ENCODE data around the gene PSME4.

DNA sequence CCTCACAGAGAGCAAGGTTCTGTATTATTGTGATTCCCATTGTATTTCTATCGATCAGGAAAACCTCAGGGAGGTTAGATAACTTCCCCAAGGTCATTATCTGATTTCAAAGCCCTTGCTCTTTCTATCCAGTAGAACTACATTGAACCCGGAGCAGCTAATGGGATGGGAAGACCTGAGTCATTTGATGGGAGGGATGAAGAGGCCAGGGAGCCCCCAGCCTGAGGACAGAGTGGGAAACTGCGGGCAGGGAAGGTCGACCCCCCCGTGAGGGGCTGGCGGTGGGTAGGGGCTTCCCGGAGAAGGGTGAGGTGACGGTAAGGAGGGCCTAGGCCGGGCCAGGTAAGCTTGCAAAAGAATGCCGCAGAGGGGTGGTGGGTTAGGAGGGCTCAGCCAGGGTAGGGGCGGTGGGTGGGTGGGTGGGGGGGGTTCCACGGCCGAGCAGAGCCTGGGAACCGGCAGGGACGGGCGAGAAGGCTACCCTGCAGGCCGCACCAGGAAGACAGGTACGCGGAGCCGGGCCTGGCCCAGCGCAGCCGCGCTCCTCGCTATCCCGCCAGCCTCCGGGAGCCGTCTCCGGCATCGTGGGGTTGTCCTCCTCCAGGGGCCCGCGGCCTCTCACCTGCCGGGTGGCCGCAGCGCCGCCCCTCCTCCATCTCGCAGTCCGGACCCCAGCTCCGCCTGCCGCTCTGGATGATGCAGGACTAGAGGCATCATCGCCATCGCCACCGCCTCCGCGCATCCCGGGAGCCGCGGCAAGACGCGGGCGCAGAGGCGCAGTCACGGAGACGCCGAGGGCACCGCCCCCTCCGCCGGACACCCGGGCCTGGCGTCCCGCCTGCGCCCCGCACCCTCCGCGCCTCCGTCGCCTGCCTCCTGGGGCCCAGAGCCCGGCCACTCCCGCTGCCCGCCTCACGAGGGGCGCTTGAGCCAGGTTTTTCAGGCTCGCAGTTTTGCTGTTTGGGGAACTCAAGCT lies 111.3 kb downstream of the PSME4 start, which contains the start of gene GPR75:
- TF ChIP-seq, protein P1, sequence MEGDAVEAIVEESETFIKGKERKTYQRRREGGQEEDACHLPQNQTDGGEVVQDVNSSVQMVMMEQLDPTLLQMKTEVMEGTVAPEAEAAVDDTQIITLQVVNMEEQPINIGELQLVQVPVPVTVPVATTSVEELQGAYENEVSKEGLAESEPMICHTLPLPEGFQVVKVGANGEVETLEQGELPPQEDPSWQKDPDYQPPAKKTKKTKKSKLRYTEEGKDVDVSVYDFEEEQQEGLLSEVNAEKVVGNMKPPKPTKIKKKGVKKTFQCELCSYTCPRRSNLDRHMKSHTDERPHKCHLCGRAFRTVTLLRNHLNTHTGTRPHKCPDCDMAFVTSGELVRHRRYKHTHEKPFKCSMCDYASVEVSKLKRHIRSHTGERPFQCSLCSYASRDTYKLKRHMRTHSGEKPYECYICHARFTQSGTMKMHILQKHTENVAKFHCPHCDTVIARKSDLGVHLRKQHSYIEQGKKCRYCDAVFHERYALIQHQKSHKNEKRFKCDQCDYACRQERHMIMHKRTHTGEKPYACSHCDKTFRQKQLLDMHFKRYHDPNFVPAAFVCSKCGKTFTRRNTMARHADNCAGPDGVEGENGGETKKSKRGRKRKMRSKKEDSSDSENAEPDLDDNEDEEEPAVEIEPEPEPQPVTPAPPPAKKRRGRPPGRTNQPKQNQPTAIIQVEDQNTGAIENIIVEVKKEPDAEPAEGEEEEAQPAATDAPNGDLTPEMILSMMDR (IDR thresholded peaks at IDR 0.05) = no peak
- TF ChIP-seq POLR2A (IDR thresholded peaks at IDR 0.05) = no peak
